ENCODE results near the gene RALGDS.

The RALGDS gene

DNA sequence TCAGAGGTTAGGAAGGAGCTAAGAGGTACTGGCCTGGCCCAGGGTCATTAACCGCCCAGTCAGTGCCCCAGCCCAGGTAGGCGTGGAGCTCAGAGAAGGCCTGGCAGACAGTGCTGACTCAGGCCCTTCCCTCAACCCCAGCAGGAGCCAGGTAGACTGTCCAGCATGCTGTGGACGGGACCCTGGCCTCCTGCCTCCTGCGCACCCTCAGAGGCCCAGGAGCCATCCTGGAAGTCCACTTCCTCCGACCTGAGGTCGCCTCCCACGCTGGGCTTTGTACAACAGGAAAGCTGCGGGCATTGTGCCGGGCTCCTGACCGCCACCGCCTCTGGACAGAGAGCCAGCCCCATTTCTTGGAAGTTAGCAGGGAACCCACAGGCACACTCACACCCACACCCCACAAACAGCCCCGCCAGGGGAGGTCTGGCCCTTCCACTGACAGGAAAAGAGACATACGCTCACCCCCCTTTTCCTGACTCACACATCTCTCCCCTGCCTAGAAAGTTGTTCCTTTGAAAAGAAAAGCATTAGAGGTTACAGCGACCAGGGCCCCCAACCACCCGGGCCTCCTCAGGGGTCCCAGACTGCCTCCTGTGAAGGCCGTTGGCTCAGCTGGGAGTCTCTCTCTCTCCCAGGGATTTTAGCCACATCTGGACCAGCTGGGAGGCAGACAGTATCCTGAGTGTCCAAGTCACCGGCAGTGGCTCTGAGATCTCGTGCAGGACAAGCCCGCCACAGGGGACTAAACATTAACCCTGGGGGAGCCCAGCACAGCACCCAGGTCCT, 7.7 kb downstream of the RALGDS start:
- peak overlapping the region; percentile 33 to 97 (median 78) for H3K27ac ChIP-seq
- no peak overlapping the region for H3K4me3 ChIP-seq

DNA sequence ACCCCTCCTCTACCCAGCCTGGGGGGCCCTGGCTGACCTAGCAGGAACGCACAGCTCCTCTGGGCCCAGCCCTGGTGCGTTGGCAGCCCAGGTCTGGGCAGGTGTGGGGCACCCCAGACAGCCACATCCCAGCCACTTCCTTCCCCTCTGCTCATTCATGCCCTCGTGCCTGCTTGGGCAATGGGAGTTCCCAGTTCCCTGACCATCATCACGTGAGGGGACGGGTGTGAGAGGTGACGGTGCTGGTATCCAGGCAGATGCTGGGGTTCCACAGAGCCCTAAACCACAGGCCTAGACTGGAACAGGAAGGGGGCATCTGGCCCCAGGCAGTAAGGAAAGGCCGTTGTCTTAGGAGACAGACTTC, 8.4 kb downstream of the RALGDS start:
- peak overlapping the region; percentile 12 to 97 (median 78) for H3K27ac ChIP-seq
- H3K4me3 ChIP-seq, result no peak overlapping the region

DNA sequence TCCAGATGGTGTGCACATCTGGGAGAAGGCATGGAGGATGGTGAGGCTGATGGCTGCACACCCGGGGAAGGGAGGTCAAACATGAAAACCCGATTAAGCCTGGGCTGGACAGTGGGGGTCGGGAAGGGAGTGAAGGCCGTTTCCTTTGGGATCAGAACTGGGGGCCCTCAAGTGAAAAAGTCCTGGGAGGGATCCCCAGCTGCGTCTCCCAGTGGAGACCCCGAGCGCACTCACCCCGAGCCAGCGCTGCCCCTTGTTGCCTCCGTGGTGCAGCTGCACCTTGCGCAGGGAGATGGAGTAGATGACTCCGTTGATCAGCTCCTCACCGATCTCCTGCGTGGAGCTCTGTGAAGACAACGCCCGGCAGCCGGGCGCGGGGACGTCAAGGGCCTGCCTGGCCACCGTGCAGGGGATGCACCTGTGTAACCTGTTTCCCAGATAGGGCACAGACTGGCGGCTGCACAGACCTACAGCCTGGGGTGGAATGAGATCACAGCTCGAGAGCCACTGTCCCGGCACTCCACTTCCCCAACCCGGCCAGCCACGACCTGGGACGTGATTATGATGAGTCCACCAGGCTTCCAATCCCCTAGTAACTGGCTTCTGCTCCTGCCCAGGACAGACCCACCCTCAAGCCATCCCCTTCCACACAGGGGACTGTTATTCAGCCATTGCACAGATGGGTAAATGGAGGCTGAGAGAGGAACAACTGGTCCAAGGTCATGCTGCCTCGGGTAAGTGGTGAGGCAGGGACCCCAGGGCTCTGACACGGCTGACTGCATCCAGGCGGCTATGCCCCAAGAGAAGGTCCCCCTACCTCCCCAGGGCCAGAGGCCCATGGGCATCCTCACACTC, 9.0 kb downstream of the RALGDS start:
- peak overlapping the region in 15 of 21 experiments; percentile 8 to 97 (median 79) for H3K27ac ChIP-seq
- H3K4me3 ChIP-seq, result no peak overlapping the region

DNA sequence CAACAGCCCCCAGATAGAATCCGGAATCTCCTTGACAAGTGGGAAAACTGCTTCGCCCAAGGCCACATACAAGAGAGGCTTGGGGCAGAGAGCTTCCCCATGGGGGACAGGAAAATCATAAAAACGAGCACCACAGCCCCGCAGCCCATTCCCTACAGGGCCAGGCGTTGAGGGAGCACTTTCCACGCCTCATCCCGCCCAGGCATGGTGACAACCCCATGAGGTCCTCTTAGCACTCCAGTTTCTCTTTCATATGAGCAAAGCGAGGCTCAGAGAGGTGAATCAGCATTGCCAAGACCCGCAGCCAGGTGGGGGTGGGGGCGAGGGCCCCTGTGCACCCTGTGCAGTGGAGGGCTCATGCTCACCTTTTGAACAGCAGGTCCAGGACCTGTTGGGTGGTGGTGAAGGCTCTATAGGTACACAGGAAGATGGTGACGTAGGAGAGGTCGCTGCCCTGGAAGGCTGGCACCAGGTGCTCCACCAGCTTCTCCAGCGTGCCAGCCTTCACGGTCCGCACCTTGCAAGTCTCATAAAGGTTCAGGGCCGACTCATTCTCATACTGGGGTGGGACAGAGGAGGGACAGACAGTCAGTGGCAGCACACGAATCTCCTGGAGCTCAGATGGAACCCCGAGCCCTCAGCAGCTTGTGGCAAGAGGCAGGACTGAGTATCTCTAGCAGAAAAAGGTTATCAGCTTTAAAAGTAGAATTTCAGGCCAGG, 10.9 kb downstream of the RALGDS start:
- Histone ChIP-seq H3K27ac (peak overlapping the region in 1 of 21 experiments; percentile 35), H3K4me3 (no peak overlapping the region)

DNA sequence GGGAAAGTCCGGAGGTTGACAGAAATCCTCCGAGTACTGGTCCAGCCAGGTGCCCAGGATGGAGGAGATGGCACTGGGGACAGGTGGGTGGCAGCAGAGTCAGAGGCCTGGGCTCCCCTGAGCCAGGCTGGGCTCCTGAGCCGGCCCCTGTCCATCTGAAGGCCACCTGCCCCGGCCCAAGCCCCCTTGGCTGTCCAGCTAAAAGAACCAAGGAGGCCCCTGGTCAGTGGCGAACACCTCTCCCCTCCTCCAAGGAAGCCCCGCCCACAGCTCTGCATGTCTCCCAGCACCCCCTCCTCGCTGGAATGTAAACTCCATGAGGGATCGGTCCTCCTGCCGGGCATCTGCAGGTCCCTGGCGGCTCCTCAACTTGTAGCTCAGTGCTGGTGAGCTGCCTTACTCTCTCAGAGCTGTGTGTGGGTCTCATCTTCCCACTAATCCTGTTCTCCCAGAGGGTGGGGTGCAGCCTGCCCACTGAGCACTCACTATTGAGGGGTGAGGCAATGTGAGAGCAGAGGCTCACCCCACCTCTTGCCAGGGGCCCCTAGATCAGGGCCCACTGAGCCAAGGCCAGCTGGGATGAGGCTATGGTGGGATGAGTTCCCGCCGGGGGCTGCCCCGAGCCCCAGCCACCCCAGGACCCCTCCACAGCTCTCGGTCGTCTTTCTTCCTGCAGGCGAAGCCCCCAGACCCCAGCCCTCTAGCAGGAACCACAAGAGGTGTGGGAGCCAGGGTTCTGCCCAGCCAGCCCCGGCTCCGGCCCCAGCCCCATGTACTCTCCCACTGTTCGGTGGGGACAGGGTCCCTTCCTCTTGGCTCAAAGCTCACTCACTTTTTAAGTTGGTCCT, 12.0 kb downstream of the RALGDS start:
- H3K4me3 ChIP-seq, result no peak overlapping the region
- H3K27ac ChIP-seq, result no peak overlapping the region

DNA sequence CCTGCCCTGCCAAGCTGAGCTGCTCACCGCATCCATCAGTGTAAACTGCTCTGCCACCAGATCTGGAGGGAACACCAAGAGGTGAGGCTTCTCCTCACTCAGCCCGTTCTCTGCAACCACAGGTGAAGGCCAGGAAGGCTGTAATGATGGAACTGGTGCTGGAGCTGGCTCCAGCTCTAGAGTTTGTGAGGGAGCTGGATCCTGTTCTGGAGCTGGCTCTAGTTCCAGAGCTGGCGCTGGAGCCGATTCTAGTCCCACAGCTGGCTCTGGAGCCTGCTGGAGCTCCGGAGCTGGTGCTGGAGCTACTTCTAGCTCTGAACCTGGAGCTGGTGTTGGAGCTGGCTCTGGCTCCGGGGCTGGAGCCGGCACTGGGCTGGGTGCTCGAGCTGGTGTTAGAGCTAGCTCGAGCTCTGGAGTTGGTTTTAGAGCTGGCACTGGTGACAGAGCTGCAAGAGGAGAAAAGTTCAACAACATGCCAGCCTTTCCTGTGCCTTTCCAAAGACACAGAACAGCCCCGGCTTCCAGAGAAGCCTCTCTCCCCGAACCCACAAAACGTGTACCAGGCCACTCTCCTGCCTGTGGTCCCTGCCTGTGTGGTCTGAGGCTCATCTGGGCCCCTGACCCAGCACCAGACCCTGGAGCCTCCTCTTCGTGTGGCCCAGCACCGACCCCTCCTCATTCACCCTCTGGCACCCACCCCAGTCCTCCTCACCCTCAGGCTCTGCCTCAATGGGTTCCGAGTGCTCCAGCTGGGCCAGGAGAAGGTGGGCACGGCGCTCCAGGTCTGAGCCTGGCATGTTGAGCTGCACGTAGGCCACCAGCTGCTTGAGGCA, 12.9 kb downstream of the RALGDS start:
- H3K4me3 ChIP-seq, result no peak overlapping the region
- no peak overlapping the region for H3K27ac ChIP-seq

DNA sequence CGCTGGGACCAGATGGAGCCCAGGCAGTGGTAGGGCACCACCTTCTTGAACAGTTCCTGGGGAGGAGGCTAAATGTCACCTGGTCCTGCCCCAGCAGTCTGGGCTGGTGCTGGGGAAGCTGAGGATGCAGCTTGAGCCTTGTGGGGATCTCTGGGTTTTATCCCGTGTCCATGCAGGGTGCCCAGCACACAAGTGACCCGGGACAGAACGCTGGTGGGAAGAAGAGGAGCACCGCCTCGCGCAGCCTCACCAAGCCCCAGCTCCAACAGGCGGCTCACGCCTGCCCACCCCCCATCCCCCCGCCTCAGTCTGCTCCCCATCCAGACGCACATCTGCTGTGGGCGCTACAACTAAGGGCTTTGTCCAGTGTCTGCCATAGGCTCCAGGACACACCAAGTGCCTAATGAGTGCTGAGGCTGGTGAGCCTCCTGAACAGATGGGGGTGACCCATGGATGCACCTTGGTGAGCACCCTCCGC, 13.8 kb downstream of the RALGDS start:
- no peak overlapping the region for H3K4me3 ChIP-seq
- no peak overlapping the region for H3K27ac ChIP-seq

DNA sequence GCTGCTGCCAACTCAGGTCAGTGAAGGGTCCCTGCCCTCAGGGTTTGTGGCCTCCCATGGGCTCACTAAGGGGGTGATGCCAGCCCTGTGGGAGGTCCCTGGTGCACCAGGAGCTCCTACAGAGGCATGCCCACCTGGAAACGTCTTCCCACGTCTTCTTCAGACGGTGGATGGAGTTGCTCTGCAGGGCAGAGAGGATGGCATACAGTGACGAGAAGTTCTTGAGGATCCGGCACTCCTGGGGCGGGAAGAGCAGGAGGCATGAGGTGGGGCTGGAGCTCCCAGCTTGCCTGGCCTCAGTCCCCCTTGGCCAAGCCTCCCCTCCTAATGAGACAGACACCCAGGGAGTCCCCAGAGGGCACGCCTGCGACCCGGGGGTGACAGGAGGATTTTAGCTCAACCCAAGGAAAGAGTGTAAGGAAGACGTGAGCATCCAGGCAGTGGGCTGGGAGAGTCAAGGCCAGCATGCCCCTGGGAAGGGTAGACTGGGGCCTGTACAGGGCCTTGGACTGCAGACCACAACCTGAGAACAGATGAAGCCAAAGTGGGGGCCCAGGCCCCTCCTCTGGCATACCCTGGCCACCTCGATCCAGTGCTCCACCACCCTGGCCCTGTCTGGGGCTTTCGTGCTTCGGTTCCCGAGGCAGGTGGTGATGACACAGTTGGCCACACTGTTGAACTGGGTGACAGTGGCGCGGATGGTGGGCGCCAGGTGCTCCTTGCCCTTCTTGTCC, 14.4 kb downstream of the RALGDS start:
- H3K4me3 ChIP-seq, result no peak overlapping the region
- no peak overlapping the region for H3K27ac ChIP-seq

DNA sequence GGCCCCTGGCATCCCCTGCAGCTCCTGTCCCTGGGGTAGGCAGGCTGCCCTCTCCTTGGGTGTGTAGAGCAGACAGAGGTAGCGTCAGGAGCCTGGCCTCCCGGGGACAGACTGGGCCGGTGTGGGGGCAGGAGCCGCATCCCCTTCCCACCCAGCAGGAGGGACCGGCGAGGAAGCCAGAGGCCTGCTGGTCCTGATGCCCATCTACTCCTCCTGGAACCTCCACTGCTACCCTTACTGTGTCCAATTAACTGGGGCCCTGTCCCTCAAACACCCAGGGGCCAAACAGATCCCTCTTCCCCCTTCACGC, 15.6 kb downstream of the RALGDS start:
- H3K4me3 ChIP-seq, result no peak overlapping the region

DNA sequence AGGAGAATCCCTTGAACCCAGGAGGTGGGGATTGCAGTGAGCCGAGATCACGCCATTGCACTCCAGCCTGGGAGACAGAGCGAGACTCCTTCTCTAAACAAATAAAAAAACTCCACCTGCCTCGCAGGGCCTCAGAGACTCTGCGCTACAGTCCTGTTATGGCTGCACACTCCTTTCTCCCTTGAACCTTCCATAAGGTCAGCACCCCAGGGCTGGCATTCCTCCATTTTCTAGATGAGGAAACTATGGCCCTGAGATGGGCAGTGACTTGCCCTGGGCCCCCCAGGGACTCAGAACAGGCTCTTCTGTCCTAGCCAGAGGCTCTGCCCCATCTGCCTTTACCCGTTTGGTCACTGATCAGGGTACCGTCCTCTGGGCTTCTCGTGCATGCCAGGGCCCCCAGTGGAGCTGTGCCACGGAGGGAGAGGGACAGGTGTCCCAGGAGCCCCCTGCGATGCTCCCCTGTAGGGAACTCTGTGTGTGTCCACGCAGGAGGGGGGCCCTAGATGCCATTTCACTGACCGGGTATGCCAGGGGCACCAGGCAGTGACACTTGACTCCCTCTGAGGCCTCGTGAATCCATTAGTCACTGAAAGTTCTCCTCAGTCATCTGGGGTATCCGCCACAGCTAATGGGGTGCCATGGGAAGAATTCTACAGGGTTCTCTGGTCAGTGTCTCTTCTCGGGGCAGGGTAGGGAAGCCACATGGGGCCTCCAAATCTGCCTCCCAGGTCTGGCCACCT, 16.2 kb downstream of the RALGDS start:
- no peak overlapping the region for H3K27ac ChIP-seq
- H3K4me3 ChIP-seq, result no peak overlapping the region

More for the DNA sequence above, 15.6 kb downstream of the RALGDS start:
- H3K27ac ChIP-seq, result no peak overlapping the region

DNA sequence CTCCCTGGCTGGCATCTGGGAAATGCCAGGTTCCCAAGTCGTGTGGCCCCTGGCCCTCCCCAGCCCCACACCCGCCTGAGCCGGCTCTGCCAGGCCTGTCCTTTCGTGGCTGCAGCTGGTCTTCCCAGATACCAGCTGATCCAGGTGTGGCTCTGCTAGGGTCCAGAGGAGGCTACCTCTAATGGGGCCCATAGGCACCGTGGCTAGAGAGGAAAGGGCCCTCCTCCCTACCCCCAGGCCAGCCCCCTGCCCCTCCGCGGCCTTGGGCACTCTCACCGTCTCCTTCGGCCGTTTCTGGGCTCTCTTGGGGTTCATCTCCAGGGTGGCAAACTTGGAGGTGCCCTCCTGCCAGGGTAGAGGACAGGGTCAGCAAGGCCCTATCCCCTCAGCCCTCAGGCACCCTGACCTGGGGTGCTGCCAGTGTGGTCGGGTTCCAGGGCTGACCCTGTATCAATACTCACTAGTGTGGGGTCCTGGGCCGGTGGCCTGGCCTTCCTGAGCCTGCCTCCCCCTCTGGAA, 17.0 kb downstream of the RALGDS start:
- Histone ChIP-seq H3K4me3 (no peak overlapping the region), H3K27ac (peak overlapping the region in 3 of 21 experiments; percentile 7 to 33 (median 15))

DNA sequence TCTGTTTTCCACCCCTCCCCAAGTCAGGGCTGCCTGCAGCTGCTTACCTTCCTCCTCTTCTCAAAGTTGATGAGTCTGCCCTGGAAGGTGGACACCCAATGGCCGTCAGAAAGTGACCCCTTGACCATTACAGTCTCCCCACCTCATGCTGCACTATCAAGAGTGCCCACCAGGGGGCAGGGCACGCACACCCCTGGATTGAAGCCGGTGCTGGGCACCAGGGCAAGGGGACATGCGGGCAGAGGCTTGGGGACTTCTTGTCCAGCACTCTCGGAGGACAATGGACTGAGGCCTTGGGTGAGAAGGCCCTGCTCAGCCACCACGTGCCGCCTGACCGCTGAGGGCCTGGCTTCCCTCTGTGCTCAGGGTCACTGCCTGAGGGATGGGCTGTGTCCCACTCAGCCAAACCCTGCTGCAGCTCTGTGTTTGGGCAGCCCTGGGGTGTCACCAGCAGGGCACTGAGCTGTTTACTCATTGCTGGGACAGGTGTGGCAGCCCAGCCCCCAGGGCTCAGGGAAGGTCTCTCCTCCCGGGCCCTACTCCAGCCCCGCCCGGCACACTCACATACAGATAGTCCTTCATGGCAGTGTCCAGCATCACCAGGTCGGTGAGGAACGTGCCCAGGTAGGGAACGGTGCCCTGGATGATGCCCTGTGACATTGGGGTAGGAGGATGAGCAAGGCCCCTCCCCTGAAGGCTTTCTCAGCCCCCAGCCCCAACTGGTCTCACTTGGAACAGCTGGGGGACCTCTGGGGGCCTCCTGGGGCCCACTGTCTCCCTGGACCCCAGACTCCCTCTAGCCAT, 17.7 kb downstream of the RALGDS start:
- Histone ChIP-seq H3K27ac (peak overlapping the region in 4 of 21 experiments; percentile 7 to 42 (median 24)), H3K4me3 (no peak overlapping the region)

DNA sequence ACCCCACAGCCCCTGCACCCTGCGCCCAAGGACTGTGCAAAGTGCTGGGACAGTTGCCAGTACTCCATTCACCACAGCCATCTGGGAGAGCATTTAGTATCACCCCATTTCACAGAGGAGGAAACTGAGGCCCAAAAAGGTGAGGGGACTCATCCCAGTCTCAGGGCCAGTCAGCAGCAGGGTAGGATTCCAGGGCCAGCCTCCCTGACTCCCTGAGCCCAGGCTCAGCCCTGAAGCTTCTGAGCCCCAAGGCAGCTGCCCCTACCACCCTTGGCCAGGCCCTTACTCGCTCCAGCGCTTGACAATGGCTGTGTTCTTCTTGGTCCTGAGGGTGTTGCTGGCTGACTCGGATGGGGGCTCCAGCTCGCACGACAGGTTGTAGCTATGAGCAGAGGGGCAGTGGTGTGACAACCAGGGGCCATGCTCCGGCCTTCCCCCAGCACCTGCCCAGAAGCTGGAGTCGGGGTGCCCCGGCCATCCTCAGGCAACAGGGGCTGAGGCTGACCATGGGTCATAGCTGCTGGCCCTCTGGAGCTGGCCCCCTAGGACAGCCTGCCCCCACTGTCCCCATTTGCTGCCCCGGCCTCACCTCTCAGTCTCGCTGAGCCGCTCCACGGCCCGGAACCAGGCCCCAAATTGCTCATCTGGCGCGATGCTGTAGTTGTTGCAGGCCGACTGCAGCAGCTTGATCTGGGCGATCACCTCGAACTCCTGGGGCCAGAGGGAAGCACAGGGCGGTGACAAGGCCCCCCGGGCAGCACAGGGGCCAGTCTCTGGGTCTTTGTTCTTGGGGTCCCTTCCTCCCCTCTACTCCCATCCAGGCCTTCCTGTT, 18.6 kb downstream of the RALGDS start:
- H3K27ac ChIP-seq, result no peak overlapping the region
- no peak overlapping the region for H3K4me3 ChIP-seq

DNA sequence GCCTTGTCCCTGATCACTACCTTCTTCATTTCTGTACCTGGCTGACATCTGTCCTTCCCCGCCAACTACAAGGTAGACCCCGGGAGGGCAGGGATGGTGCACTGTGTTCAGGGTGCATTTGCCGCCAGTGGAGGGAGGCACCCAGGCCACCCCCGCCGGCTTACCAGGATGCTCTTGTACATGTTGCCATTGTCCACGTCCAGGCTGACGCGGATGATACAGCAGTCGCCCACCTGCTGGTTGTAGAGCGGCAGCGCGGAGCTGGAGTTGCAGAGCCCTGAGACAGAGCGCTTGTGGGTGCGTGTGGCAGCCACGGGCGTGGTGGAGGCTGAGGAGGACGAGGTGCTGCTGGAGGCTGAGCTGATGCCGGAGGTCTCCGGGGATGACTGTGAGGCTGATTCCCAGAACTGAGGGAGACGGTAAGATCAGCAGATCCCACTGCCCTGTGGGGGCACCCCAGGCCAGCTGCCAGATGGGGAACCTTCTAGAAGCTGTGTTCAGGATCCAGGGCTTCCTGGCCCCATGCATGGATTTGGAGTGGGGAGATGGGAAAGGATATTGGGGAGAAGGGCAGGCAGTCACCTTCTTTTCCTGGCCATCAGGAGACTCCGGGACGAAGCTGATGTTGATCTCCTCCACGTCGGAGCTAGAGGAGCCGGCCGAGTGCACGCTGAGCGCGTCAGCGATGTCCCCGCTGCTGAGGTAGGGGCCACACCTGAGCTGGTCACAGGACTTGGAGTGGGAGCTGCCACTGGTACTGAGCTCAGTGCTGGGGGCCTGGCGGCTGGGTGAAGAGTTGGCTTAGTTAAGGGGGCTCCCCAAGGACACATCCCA, 19.5 kb downstream of the RALGDS start:
- Histone ChIP-seq H3K27ac (no peak overlapping the region), H3K4me3 (no peak overlapping the region)
